ENCODE data around the gene IFIT2. TPM values are rescaled to one million over a fixed set of nuclear protein-coding genes. Genes with fewer than 3 reads are reported as not detected.
"Not testable (repeated sequence)": the region's sequence is repeated elsewhere in the genome, so short reads cannot be mapped to it uniquely, and the experiment has no call there.

IFIT2 gene
- total RNA-seq, 1 donor from 2014 or later = 7.0 TPM

DNA sequence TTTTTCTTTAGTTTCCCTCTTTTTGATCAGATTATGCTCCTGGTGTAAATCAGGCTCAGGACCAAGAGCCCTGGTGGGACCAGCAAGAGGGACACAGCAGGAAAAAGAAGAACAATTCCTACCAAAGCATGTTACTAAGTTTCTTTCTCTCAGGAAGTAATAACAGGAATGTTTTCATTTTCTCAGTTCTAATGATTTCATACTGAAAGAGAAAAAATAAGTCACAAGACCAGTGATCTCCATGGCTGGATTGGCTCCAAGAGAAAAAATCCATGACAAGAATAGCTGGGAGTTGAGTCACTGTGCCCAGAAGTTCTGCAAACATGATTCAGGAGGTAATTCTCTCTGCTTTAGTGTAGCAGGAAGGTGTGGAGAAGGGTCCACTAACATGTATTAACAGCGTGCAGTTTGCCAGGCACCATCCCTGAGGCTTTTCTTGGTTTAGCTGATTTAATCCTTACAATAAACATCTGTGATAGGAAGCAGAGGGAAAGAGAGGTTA lies 23.8 kb upstream of the IFIT2 start:
- intact Hi-C loops (cut with micrococcal nuclease) = no loop called here
- ATAC-seq (peak; percentile 77), DNase-seq (no peak)

DNA sequence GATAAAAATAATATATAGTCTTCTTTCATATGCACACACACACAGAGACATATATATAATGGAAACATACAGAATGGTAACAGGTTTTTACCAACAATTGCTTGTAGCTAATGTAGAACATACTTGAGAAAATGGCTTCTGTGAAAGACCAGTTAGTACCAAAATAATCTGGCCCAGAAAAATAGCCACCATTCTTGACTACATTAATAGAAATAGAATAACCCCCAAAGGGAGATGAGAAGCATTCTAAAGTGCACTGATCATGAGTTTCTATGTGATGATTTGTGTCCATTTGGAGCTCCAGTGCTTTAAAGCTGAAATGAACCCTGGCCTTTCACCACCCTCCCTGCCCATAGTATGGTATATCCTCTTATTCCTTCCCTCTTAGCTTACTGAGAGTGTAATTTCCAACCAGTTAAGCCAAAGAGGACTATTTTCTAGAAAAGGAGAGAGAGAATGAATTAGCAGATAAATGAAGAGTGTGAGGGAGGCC lies 22.9 kb upstream of the IFIT2 start:
- DNase-seq (no peak), ATAC-seq (no peak)
- intact Hi-C loops (cut with micrococcal nuclease) = no loop called here

DNA sequence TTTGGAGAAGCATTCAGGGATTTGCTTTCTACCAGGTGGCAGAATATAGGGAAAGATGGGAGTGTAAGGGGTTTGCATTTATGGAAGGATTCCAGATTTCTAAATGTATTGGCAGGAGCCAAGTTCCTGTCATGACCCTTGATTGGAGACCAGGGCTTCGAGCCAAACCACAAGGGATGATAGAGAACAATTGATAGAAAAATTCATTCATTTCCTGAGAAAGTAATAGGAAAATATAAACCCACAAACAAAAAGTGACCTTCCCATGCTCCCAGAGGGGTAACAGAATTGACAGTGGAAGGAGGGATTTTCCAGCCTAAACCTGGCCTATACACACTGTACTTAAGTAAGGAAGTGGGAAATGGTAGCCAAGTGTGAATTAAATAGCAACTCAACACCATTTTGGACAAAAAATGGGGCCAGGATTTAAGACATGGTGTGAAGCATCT lies 22.4 kb upstream of the IFIT2 start:
- intact Hi-C loops (cut with micrococcal nuclease) = no loop called here
- no peak for ATAC-seq
- DNase-seq = no peak

DNA sequence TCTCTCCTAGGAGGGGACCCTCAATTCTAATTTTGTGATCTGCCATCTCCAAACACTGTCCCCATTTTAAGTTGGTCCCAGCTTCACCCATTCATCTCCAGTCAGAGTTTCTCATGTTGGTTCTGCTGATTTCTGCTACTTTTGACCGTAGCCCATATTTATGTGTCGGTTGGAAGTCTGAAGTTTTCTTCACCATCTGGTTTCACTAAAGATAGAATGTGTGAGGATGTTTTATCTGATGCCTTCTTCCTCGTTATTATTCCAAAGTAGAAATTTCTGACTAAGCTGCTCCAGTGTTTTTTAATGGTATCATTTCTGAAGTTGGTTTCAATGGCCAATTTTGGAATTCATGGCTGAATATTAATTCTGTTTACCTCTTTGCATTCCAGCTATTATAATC lies 21.3 kb upstream of the IFIT2 start:
- no peak for ATAC-seq
- no peak for DNase-seq
- intact Hi-C loops (cut with micrococcal nuclease) = no loop called here

- no peak for ATAC-seq
- intact Hi-C loops (cut with micrococcal nuclease) = no loop called here
- DNase-seq = no peak
These were observed 20.0 kb upstream of the IFIT2 start for GRCh38 chr10:89281606-89282395.

GRCh38 chr10:89283025-89283935 lies 18.6 kb upstream of the IFIT2 start:
- ATAC-seq (peak; percentile 63), DNase-seq (no peak)
- intact Hi-C loops (cut with micrococcal nuclease) = no loop called here

DNA sequence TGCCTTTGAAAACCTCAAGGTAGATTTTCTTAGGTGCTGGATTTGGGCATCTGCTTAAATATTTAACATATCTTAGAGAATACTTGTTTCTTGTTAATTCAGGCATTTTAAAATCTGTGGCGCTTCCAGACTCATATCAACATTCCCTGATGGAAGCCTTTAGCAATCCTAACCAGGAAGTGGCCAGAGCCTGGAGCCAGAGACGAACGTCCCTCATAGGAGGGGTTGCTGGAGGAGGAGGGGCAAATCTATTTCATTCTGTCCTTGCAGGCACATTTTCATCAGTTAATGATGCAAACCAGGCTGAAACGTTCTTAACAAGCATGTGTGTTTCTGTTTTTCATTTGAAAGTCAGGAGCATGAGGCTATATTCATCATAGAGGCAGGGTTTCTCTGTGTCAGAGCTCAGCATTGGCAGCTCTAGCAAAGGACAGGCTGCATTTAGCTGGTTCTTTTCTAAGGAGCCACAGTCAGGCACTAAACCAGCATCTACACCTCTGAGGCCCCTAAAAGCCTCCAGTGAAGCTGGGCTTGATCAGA lies 17.8 kb upstream of the IFIT2 start:
- peak; percentile 96 for ATAC-seq

DNA sequence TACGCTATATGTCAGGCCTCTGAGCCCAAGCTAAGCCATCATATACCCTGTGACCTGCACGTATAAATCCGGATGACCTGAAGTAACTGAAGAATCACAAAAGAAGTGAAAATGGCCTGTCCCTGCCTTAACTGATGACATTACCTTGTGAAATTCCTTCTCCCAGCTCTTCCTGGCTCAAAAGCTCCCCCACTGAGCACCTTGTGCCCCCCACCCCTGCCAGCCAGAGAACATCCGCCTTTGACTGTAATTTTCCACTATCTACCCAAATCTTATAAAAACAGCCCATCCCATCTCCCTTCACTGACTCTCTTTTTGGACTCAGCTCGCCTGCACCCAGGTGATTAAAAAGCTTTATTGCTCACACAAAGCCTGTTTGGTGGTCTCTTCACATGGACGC lies 17.1 kb upstream of the IFIT2 start:
- ATAC-seq; DNase-seq; intact Hi-C loops (cut with micrococcal nuclease): not testable (repeated sequence)

More for the DNA sequence above, 17.8 kb upstream of the IFIT2 start:
- intact Hi-C loops (cut with micrococcal nuclease) = no loop called here
- DNase-seq = peak; percentile 68

GRCh38 chr10:89285303-89285702 lies 16.5 kb upstream of the IFIT2 start:
- ATAC-seq; intact Hi-C loops (cut with micrococcal nuclease): not testable (repeated sequence)

GRCh38 chr10:89294721-89295239 lies 7.1 kb upstream of the IFIT2 start:
- intact Hi-C loops (cut with micrococcal nuclease) = no loop called here
- ATAC-seq = no peak
- DNase-seq = no peak

More at GRCh38 chr10:89285303-89285702, 16.5 kb upstream of the IFIT2 start:
- not testable (repeated sequence) for DNase-seq

GRCh38 chr10:89295597-89295996 lies 6.2 kb upstream of the IFIT2 start:
- intact Hi-C loops (cut with micrococcal nuclease) = no loop called here
- ATAC-seq (peak; percentile 61), DNase-seq (no peak)

DNA sequence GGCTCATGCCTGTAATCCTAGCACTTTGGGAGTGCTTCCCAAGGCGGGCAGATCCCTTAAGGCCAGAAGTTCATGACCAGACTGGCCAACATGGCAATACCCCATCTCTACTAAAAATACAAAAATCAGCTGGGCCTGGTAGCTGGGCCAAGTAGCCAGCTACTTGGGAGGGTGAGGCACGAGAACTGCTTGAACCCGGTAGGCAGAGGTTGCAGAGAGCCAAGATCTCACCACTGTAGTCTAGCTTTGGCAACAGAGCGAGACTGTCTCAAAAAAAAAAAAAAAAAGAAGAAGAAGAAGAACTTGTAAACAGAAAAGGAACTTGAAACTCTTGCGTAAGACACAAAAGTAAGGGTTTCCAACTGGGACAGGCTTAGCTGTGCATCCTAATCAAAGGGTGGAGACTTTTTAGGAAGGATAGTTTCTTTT lies 5.6 kb upstream of the IFIT2 start:
- peak; percentile 28 for DNase-seq
- intact Hi-C loops (cut with micrococcal nuclease) = no loop called here
- ATAC-seq = peak; percentile 79

DNA sequence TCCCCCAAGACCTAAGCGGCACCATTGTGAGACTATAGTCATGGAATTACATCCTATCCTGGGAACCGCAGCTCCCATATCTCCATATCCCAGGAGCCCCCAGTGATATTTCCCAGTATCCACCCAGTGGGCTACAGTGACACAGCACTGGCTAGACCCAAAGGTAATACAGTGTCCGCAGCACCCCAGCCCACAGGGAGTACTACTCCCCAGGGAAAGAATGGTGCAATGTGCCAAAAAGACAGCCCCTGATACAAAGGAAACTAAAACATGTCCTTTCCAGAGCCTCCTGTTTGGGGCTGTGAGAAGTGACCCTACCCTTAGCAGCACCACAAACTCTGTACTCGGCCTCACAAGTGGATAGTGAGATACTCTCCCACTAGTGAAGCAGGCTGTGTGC lies 4.5 kb upstream of the IFIT2 start:
- ATAC-seq (no peak), DNase-seq (no peak)
- intact Hi-C loops (cut with micrococcal nuclease) = no loop called here

- intact Hi-C loops (cut with micrococcal nuclease) = no loop called here
- no peak for ATAC-seq
- no peak for DNase-seq
These were observed 4.1 kb upstream of the IFIT2 start for GRCh38 chr10:89297791-89298190.

- no peak for ATAC-seq
- DNase-seq = no peak
- intact Hi-C loops (cut with micrococcal nuclease) = no loop called here
These were observed 2.8 kb upstream of the IFIT2 start for GRCh38 chr10:89299031-89299430.

DNA sequence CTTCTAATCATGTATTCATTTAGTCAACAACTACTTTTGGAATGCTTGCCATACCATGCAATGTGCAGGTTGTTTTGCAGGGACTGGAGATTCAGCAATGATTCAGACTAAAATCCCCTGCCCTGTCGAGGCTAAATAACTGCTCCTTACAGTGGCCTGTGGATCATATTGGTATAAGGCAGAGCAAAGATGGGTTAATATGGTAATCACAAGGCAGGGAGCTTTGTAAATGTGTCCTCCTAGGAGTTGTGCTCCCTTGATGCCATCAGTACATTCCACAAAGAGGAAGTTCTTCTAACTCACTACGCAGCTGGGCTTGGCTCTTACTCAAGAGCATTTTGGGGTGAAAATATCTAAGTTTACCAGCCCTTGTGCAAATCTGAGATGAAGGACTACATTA lies 614 bp upstream of the IFIT2 start:
- DNase-seq (no peak), ATAC-seq (peak; percentile 67)
- intact Hi-C loops (cut with micrococcal nuclease) = no loop called here

DNA sequence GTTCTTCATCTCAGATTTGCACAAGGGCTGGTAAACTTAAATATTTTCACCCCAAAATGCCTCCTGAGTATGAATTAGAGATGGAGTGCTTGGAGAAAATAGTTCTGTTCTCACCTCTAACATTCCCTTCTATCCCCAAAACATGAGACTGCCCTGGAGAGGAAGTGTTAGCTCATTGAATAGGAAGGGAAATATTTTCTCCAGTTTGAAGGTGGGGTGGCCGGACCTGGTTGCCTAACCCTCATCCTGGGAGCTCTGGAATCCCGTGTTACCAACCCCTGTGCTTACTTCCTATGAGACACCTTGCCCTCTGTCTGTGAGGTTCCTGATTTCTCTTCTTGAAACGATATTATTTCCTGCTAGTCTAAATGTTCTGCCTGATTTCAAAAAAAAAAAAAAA lies 779 bp downstream of the IFIT2 start:
- peak; percentile 49 for ATAC-seq

DNA sequence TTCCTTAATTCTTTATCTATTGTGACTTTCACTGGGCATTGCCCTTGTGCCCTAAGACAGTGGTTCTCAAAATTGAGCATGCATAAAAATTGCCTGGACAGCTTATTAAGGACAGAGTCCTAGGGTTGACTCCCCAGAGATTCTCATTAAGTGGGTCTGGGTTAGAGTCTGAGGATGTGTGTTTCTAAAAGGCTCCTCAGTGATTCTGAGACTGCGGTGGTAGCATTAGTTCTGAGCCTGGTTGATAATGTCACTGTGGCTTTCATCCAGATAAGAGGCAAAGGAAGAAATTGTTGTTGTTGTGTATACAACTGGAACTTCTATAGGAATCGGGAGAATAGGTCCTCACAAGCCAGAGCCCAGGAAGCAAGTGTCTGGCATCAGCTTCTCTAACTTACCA lies 1.3 kb downstream of the IFIT2 start:
- intact Hi-C loops (cut with micrococcal nuclease) = no loop called here

More for the DNA sequence above, 779 bp downstream of the IFIT2 start:
- DNase-seq = no peak
- intact Hi-C loops (cut with micrococcal nuclease) = no loop called here

DNA sequence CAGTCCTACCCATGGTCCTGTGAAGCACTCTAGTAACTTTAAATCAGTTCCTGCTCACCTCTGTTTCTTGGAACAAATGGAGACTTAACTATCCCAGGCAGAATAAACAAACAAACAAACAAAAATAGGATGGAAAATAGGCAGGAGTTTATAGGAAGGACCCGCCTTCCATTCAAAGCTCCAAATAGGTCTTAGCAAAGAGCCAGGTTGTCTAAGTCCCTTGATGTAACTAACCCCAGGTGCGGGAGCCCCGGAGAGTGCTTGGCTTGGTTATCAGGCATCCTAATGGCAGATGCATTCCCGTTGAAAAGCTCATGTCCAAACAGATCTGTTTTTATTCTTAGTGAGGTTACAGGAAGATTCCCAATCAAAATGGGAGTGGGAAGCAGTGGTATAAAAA lies 2.2 kb downstream of the IFIT2 start:
- DNase-seq (no peak), ATAC-seq (no peak)
- intact Hi-C loops (cut with micrococcal nuclease) = no loop called here

More for the DNA sequence above, 1.3 kb downstream of the IFIT2 start:
- DNase-seq (no peak), ATAC-seq (no peak)

All from left ventricle myocardium superior (tissue), 1 donor.